Liver (tissue), 2 donors: Measurements from ENCODE around the gene GLIS1.

ENCODE experiments used
- FOXA1 ChIP-seq: IDR thresholded peaks from 2 replicates; pipeline ENCODE4 v1.6.1; 2016; ENCODE audit warnings: antibody characterized with exemption
- TF ChIP-seq, protein P1 (sequence below): fragments of 150-350 bp; IDR thresholded peaks from 2 replicates; pipeline ENCODE4 v1.5.1; 2017; ENCODE audit warnings: improper control_type of control experiment, low read depth, low read length; ENCODE audit not compliant: missing input control
- TF ChIP-seq, protein P2 (sequence below): IDR thresholded peaks from 2 replicates; pipeline ENCODE4 v1.6.1; 2016; ENCODE audit warnings: antibody characterized with exemption
- TF ChIP-seq, protein P3 (sequence below): IDR thresholded peaks from 2 replicates; pipeline ENCODE4 v1.6.1; 2016; ENCODE audit warnings: antibody characterized with exemption, mild to moderate bottlenecking
- donor health status: healthy.

DNA sequence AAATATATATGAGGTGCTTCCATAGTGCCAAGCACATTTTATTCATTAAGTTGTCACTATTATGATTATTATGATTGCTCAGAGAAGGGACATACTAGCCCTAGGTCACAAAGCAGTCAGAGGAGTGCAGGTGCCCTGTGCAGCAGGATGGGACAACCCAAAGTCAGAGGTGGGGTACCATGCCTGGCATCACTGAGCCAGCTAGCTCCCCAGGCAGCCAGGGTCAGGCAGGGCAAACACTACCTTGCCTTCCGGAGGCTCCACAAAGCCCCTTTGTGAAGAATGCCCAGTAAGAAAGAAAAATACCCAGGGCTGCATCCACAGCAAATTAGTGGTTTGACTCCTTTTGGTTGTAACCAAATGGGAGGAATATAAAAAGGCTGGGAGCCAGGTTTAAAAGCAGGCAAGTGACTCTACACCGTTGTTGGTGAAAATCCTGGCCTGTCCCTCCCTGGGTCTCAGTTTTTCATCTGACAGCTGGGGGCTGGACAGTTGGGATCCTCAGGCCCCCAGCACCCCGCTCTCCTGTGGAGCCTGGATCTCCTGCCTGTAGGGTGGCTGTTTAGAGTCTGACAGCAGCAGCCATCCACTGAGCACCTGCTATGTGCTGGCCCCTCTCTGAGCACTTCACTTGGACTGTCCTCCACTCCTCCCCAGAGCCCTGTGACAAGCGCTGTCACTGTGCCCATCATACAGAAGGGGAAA lies 98.8 kb downstream of the GLIS1 start:
- TF ChIP-seq FOXA1, result no peak
- TF ChIP-seq, protein P1, sequence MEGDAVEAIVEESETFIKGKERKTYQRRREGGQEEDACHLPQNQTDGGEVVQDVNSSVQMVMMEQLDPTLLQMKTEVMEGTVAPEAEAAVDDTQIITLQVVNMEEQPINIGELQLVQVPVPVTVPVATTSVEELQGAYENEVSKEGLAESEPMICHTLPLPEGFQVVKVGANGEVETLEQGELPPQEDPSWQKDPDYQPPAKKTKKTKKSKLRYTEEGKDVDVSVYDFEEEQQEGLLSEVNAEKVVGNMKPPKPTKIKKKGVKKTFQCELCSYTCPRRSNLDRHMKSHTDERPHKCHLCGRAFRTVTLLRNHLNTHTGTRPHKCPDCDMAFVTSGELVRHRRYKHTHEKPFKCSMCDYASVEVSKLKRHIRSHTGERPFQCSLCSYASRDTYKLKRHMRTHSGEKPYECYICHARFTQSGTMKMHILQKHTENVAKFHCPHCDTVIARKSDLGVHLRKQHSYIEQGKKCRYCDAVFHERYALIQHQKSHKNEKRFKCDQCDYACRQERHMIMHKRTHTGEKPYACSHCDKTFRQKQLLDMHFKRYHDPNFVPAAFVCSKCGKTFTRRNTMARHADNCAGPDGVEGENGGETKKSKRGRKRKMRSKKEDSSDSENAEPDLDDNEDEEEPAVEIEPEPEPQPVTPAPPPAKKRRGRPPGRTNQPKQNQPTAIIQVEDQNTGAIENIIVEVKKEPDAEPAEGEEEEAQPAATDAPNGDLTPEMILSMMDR, result no peak
- TF ChIP-seq, protein P2, sequence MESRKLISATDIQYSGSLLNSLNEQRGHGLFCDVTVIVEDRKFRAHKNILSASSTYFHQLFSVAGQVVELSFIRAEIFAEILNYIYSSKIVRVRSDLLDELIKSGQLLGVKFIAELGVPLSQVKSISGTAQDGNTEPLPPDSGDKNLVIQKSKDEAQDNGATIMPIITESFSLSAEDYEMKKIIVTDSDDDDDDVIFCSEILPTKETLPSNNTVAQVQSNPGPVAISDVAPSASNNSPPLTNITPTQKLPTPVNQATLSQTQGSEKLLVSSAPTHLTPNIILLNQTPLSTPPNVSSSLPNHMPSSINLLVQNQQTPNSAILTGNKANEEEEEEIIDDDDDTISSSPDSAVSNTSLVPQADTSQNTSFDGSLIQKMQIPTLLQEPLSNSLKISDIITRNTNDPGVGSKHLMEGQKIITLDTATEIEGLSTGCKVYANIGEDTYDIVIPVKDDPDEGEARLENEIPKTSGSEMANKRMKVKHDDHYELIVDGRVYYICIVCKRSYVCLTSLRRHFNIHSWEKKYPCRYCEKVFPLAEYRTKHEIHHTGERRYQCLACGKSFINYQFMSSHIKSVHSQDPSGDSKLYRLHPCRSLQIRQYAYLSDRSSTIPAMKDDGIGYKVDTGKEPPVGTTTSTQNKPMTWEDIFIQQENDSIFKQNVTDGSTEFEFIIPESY, result no peak
- TF ChIP-seq, protein P3, sequence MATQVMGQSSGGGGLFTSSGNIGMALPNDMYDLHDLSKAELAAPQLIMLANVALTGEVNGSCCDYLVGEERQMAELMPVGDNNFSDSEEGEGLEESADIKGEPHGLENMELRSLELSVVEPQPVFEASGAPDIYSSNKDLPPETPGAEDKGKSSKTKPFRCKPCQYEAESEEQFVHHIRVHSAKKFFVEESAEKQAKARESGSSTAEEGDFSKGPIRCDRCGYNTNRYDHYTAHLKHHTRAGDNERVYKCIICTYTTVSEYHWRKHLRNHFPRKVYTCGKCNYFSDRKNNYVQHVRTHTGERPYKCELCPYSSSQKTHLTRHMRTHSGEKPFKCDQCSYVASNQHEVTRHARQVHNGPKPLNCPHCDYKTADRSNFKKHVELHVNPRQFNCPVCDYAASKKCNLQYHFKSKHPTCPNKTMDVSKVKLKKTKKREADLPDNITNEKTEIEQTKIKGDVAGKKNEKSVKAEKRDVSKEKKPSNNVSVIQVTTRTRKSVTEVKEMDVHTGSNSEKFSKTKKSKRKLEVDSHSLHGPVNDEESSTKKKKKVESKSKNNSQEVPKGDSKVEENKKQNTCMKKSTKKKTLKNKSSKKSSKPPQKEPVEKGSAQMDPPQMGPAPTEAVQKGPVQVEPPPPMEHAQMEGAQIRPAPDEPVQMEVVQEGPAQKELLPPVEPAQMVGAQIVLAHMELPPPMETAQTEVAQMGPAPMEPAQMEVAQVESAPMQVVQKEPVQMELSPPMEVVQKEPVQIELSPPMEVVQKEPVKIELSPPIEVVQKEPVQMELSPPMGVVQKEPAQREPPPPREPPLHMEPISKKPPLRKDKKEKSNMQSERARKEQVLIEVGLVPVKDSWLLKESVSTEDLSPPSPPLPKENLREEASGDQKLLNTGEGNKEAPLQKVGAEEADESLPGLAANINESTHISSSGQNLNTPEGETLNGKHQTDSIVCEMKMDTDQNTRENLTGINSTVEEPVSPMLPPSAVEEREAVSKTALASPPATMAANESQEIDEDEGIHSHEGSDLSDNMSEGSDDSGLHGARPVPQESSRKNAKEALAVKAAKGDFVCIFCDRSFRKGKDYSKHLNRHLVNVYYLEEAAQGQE, result no peak
